ENCODE measurements around the gene VSTM2L.

VSTM2L gene

DNA sequence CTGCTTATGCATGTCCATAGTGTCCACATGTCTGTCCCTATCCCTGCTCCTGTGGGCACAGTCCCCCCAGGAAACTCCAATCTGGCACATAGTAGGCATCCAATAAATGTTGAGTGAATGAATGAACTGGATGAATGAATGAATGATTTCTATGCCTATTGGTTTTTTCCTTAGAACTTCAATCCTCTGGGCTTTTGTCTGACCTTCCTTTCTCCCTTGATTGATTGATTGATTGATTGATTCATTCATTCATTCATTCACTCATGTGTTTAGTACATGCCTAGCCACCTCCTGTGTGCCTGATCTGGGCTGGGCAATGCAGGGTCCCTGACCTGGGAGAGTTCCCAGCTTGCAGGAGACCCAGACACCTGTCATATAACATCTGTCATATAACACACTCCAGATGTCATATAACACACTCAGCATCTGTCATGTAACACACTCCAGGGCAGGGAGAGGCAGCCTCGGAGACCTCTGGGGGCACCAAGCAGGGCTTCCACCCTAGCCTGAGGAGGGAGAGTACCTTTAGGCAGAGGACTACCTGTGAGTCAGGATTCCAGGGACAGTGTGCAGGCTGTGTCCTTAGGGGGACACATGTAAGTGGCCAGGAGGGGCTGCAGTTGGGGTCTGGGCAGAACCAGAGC, 17.9 kb downstream of the VSTM2L start:
- DNase-seq, result no peak

DNA sequence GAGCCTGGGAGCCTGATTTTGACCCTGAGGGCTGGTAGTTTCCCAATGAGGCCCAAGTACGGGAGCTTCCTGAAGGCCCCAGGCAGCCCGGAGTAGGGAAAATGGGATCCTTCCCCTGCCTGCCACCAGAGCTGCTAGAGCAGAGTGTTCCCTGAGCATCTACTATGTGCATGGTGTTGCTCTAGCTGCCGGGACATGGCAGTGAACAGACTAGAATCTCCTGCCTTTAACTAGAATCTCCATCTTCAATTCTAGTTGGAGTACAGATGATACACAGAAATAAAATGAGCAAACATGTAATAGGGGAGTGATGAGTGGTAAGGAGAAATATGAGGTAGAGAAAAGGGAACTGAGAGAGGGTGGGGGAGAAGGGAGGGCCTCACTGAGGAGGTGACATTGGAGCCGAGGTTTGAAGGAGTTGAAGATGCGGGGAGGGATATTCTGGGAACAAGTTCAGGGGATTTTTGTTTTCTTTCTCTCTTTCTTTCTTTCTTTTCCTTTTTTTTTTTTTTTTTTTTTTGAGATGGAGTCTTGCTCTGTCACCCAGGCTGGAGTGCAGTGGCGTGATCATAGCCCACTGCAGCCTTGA, 18.5 kb downstream of the VSTM2L start:
- no peak for DNase-seq

DNA sequence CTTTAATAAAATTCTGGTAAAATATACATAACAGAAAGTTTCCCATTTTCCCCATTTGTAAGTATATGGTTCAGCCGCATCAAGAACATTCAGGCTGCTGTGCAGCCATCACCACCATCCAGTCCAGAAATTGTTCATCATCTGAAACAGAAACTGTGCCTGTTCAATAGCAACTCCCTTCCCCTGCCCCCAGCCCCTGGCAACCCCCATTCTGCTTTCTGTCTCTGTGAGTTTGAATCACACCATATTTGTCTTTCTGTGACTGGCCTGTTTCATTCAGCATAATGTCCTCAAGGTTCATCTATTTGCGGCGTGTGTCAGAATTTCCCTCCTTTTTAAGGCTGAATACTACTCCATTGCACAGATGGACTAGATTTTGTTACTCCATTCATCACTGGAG, 19.1 kb downstream of the VSTM2L start:
- DNase-seq, result no peak

DNA sequence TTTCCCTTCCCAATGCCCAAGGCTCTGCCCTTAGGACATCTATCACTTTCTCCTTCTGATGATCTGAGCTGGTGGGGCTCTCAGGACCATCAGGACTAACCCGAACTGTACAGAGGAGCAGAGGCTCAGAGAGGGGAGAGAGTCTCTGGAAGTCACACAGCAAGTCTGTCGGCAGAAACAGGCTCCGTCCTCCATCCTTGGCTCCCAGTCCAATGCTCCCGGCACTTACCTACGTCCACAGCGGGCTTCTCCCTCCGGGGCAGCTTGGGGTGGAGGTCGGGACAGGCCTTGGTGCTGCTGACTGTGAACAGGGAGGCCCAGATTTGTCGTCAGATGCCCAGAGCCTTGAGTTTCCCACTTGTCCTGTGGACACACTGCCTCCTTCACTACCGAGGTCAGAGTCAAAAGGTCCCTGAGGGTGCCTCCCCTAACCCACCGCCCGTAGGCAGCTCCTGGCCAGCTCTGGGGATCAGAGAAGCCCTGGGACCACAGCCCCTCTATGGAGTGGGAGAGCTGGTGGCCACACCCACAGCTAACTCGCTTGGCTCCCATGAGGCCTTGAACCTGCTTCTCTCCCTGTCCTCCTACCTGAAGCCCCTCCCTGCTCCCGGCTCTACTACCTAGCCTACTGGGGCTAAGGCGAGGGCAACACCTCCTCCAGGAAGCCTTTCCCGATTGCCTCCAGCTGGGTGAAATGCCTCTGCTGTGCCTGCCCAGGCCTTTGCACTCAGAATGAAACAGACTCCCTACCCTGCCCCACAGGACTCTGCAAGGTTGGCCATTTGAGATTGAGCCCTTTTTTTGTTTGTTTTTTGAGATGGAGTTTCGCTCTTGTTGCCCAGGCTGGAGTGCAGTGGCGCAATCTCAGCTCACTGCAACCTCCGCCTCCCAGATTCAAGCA, 22.6 kb downstream of the VSTM2L start:
- no peak for DNase-seq

DNA sequence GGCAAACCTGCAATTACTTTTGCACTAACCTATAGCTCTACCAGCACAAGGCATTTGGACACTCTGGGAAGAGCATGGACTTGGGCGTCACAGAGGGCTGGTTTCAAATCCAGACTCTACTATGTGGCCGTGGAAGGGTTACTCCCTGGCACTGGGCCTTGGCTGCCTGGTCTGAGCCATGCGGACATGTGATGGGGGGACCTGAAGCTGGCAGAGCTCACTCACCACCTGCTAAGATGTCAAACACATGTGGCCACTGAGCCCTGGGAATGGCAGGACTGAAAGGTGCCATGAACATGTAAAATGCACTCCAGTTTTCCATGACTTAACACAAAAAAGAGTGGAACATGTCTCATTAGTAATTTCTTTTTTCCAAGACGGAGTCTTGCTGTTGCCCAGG, 23.7 kb downstream of the VSTM2L start:
- DNase-seq, result no peak

DNA sequence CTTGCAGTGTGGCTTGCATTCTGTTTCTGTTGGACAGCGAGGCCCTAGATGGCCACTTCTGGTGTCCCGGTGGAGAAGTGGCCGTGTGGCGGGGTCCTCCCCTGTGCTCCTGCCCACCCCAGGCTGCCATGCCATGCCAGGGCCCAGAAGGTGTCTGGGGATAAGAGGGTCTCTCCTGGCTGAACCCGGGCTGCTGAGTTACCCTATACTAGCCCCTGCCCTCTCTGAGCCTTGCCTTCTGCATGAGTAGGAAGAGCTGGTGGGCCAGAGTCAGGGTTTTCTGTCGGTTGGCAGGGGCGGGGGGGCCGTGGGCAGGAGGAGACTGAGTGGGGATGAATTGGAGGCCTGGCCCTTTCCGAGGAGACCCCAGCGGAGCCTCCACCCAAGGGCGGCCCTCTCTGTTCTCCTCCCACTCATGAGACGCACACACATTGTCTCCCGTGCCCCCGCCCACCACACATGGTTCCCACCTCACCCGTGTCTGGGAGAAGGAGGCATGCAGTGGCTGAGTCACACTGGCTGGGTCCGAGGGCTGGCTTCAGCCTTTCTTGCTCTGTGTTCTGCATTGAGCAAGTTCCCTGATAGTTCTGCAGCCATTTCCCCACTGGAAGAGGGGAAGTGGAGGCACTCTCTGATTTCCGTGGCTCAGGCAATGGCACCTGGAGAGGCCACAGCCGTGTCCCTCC, 24.6 kb downstream of the VSTM2L start:
- no peak for DNase-seq

DNA sequence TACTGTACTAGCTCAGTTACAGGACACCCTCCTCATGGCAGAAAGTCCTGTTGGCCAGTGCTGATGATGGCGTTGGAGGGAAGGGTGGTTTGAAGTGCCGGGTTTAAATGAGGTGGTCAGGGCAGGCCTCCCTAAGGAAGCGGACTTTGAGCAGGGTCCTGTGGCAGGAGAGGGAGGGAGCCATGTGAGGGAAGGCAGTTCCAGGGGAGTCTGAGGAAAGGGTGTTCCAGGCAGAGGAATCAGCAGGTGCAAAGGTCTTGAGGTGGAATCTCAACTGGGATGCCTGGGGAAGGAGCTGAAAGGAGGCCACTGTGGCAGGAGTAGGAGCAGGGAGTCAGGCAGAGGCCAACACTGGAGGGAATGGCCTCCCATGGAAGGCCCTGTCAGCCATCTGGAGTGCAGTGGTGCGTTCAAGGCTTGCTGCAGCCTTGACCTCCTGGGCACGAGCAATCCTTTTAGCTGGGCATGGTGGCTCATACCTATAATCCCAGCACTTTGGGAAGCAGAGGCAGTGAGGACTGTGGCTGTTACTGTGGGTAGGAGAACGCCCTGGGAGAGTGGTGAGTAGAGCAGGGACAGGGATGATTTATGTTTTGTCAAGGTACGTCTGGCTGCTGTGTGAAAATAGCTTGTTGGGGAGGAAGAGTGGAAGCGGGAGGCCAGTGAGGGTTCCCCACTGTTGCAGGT, 26.2 kb downstream of the VSTM2L start:
- no peak for DNase-seq

DNA sequence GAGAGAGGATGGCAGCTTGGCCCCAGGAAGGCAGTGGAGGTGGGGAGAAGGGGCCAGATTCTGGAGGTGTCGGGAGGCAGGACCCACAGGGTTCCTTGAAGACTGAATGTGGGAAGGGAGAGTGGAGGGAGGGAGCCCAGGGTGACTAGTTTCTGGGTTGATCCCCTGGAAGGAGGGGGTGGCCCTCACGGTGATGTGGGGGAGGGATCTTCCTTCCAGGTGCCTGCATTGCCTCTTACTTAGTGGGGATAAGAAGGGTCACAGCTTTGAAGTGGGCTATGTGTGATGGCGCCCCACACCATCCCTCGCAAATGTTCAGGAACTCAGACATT, 26.7 kb downstream of the VSTM2L start:
- no peak for DNase-seq

DNA sequence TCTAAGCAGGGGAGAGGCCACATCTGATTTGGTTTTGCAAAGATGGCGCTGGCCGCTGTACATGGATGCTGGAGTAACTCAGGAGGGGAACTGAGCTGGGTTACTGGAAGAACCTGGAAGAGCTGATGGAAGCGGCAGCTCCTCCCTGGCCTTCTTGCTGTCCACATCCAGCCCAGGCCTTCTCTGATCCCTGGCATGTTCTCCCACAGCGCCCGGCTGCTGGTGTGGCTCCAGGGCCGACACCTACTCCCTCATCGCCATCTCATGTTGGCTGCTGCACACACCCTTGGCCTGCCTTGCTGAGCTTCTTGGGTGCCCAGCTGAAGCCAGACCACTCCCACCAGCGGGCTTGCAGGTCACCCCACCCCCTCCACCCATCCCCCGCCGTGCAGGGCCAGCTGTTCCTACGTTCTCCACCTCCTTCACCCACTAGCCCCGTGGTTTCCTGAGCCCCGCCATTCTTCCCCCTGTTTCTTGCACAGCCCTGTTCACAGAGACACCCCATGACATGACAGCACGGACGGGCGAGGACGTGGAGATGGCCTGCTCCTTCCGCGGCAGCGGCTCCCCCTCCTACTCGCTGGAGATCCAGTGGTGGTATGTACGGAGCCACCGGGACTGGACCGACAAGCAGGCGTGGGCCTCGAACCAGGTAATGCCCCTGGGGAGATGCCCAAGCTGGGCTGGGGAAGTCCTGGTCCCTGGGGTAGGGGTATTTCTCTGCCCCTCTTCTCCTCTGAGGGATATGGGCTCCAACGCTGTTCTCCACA, 28.4 kb downstream of the VSTM2L start:
- no peak for DNase-seq

DNA sequence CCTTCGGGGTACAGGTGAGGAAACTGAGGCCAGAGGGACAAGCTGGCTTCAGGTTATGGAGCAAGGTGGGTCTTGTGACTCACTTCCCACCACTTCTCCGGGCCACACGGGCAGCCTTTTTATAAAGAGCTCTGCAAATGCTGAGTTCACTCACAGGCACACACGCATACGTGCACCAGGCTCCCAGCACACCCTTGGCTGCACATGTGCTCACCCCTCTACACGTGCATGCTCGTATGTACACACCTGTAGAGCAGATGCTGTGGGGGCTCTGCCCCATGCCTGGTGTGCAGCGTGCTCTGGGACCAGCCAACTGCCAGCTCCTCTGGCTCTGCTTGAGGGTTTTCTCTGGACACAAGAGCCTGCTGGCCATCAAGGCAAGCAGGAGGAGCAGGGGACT, 29.1 kb downstream of the VSTM2L start:
- no peak for DNase-seq

DNA sequence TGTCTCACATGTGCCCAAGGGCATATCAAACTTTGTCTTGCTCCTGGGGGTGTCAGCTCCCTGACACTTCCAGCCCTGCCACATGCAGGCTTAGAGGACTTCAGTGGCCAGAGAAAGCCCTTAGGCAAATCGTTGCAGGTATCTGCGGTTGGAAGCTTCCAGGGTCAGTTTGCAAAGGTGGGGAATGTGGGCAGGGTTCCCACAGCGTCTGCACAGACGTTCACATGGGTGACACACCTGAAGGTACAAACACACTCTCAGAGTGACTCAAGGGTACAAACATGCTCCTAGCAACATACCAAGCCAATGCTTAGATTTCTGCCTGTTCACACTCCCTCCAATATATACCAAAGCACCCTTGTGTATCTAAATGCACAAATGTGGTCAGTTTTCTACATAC, 30.0 kb downstream of the VSTM2L start:
- DNase-seq, result no peak

DNA sequence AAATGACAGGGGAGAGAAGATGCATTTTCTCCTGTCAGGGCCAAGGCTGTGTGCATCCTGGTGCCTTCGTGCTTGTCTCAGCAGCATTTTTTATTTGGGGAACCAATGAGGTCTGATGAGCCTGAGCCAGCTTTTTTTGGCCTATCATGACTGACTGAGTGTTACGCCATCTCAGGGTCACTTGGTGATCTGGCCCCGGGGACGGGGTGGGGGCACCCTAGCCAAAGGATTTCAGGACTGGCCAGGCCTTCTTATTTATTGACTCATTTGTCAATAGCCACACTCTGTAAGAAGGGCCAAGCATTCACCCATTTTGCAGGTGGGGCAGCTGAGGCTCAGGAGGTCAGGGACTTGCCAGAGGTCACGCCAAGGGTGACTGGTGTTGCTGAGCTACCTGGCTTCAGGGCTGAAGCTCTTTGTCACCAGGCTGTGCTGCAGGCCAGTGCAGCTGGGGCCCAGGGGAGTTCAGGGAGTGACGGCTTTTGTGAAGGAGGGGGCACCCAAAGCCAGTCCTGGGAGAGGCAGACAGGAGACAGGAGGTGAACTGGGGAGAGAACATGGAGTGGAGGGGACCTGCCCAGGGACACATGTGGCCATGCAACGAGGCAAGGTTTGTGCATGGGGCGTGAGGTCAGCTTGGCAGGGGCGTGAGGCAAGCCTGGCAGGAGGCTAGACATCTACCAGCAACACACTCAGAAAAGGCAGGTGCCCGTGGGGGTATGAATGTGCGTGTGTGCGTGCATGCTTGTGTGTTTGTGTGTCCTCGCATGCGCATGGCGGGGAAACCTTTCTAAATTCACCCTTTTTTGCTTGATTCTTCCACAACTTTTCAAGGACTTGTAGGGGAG, 31.1 kb downstream of the VSTM2L start:
- no peak for DNase-seq

DNA sequence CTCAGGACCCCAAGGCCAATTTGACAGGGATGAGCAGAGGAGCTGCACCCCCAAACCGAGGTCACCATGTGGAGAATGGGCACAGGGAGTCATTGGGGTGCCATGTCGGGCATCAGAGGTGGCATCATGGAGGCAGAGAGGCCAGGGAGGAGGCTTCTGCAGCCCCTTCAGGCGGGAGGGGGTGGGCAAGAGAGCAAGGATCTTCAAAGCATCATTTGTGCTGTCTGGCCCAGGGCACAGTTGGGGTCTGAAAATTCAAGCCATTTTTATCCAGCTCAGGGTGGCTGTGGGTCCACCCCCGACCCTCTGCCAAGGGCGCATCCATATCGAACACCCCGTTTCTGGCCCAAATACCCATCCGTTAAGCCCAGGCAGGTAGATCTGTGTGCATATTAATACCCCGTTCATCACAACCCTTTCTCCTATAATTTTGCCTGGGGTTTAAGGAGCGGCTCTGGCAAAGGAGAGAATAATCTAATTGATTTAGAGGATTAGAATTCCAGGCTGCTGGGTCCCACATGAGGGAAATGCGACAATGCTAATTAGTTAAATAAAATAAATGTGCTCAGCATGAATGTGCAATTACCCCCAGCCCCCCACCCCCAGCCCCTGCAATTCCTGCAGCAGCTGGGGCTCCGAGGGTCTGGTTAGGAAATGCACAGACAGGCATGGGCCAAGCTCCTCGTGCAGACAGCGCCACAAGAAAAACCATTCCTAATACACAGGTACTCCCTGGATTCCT, 31.9 kb downstream of the VSTM2L start:
- no peak for DNase-seq

DNA sequence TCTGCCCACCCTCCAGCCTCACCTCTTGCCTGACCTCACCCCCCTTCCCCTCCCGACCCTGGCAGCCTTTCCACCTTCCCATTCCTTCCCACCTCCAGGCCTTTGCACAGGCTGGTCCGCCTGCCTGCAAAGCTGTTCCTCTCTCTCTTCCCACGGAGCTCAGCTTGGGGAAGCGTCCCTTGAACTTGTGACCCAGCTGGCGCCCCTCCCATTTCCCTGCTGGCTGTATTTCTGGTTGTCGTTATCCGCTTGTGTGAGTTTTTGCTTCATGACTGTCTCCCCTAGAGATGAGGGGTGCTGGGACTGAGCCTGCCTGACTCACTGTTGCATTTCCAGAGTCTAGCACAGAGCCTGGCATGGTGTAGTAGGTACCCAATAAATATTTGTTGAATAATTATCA, 32.5 kb downstream of the VSTM2L start:
- DNase-seq, result no peak

DNA sequence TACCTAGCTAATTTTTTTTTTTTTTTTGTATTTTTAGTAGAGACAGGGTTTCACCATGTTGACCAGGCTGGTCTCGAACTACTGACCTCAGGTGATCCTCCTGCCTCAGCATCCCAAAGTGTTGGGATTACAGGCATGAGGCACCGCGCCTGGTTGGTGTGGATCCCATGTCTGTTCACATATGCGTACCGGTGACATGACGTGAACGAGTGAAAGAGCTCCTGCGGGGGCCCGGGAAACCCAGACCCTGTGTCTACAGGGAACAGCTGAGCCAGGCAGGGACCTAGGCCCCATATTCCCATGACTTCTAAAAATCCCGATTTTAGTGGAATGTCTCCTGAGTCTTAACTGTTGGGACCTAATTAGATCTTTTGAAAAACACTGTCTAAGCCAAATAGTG, 33.1 kb downstream of the VSTM2L start:
- DNase-seq, result no peak

DNA sequence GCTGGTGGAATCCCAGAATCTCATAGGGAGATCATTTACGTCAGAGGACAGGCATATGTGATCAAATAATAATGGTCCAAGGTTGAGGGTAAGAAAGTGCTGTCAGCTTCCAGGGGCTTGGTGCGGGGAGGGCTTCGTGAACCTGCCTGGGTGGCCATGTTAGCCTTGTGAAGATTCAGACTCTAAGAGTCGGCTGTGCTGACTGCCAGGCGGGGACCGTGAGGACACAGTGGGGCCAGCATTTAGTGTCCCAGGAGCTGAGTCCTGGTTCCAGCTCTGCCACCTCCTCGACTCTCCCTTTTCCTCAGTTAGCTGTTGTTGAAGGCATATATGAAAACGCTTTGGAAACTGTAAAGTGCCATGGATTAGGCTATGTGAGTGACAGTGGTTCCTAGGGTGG, 33.5 kb downstream of the VSTM2L start:
- DNase-seq, result no peak

DNA sequence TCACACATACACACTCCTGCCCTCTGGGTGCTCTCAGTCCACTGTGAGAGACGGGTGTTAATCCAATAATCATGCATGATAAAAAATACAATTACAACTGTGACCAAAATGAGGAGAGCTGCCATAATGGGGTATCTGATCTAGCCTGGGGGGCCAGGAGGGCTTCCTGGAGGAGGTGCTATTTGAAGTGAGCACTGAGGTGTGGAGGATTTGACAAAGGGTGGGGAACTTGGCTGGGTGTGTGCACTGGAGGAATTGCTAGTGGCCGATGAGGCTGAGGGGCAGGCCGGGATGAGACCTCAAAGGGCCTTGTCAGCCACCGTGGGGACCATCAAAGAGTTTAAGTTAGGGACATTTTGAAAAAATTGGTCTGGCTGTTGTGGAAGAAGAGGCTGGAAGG, 34.8 kb downstream of the VSTM2L start:
- no peak for DNase-seq

DNA sequence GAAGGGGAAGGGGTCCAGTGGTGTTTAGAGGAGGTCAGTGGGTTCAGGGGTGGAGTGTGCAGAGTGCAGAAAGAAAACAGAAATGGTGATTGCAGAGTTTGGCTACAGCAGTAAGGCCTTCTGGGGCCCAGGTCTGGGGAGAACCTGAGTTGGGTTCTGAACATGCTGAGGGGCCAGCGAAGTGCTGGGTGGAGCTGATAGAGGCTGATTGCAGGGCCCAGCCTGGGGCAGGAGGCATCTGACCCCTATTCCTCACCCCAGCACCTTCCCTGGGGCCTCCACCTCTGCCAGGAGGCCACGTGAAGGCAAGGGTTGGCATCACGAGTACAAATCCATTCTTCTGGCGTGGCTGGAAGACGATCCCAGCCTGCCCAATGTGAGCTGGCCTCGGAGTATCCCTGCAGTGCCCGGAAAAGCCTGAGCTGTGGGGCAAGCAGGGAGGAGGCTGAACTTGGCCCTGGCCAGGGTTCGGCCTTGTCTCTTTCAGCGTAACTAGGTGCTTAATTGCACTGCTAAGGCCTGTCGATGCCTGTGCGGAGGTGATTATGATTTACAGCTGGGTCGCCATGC, 35.3 kb downstream of the VSTM2L start:
- no peak for DNase-seq

DNA sequence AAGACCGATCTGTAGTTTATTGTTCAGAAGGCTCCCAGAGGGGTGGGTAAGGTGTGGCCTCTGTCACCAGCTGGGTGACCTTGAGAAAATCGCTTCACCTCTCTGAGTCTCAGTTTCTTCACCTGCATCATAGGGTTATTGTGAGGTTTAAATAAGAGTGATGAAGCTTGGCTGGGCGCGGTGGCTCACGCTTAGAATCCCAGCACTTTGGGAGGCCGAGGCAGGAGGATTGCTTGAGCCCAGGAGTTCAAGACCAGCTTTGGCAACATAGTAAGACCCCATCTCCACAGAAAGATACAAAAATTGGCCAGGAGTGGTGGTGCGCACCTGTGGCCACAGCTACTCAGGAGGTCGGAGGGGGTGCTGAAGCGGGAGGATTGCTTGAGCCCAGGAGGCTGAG, 36.0 kb downstream of the VSTM2L start:
- DNase-seq, result no peak
